Glutamatergic neuron (in vitro differentiated cells): ENCODE data around the gene GABRG3. TPM values are rescaled to one million over a fixed set of nuclear protein-coding genes. Genes with fewer than 3 reads are reported as not detected.

Source experiments
- DNase-seq: peaks from one replicate; pipeline ENCODE4 v3.0.0; 2022
- H3K27ac Mint-ChIP-seq: one replicate; pipeline ENCODE4 v1.8.0; 2020; ENCODE audit warnings: mild to moderate bottlenecking, mixed read lengths, inconsistent platforms; ENCODE audit not compliant: unreplicated experiment
- H3K27me3 Mint-ChIP-seq: one replicate; pipeline ENCODE4 v1.8.0; 2020; ENCODE audit warnings: mild to moderate bottlenecking, moderate library complexity, mixed read lengths, inconsistent platforms; ENCODE audit not compliant: unreplicated experiment
- H3K36me3 Mint-ChIP-seq: one replicate; pipeline ENCODE4 v1.8.0; 2020; ENCODE audit warnings: mild to moderate bottlenecking, mixed read lengths, inconsistent platforms; ENCODE audit not compliant: unreplicated experiment
- H3K4me1 Mint-ChIP-seq: one replicate; pipeline ENCODE4 v1.8.0; 2020; ENCODE audit warnings: mild to moderate bottlenecking, low read depth, mixed read lengths, inconsistent platforms; ENCODE audit not compliant: unreplicated experiment
- H3K4me3 Mint-ChIP-seq: one replicate; pipeline ENCODE4 v1.8.0; 2020; ENCODE audit warnings: mild to moderate bottlenecking, mixed read lengths, inconsistent platforms; ENCODE audit not compliant: unreplicated experiment
- H3K9me3 Mint-ChIP-seq: one replicate; pipeline ENCODE4 v1.8.0; 2020; ENCODE audit warnings: mild to moderate bottlenecking, moderate library complexity, mixed read lengths, inconsistent platforms; ENCODE audit not compliant: unreplicated experiment
- CTCF ChIP-seq: fragments of 200-600 bp; sonication (generic); IDR thresholded peaks from one replicate; pipeline ENCODE4 v1.5.0; 2021; ENCODE audit not compliant: partially characterized antibody, unreplicated experiment
- total RNA-seq: library from RNA; stranded (reverse); fragmentation: NEBNext Ultra II Directional; extraction: Animal tissue kit (Norgen Biotek cat#: 25700); gene quantifications from one replicate; pipeline ENCODE4 v1.2.1, GENCODE V29; 2021; ENCODE audit not compliant: unreplicated experiment

The GABRG3 gene
- total RNA-seq, 1 donor from 2014 or later = 1.3 TPM

DNA sequence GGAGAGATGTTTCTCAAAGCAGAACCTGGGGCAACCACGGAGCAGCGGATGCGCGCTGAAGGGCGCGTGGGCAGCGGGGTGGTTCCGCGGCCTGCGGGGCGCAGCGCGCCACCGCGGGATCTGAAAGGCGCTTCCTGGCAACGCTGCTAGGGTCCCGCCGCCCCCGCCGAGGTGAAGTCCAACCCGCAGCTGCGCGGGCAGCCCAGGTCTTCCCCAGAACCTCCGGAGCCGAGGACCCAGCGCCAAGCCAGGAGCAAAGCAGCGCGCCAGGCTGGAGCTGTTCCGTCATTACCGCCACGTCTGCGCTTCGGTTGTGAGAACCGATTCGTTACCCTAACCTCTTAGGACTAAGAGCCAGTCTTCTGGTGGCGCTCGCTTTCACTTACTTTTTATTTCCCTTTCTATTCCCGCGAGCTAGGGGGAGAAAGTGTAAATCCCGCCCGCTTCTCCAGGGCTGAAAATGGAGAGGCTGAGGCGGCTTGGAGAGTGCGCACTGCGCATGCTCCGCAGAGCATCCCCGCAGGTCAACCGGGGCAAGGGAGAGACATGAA, 3.2 kb upstream of the GABRG3 start:
- Mint-ChIP-seq H3K9me3 (peaks cover 2% of the 10 kb centered on the region), H3K4me1 (no peaks in the 10 kb centered on the region), H3K4me3 (peak overlapping the region; percentile 87), H3K36me3 (peaks cover 6% of the 10 kb centered on the region), H3K27ac (peak overlapping the region; percentile 72), H3K27me3 (peaks cover 23% of the 10 kb centered on the region)
- no peak for TF ChIP-seq CTCF
- DNase-seq = peak; percentile 82

DNA sequence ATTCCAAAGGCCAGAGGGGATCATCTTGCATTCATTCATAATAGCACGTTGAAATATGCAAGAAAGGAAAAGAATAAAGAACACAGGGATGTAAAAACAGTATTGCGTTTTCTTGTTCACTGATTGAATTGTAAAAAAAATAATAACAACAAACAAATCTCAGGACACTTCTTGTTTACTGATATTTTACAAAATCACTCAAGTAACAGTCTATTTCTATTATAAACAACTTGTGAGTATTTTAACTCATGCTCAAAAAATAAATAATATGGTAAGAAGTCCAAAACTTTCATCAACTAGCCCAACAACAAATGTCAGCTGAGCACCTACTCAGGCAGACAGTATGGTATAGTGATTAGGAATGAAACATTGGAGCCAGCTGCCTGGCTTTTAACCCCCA, 2.2 kb upstream of the GABRG3 start:
- peaks cover 6% of the 10 kb centered on the region for H3K36me3 Mint-ChIP-seq
- peaks cover 2% of the 10 kb centered on the region for H3K9me3 Mint-ChIP-seq
- no peak for DNase-seq
- peak overlapping the region; percentile 52 for H3K4me3 Mint-ChIP-seq
- H3K27me3 Mint-ChIP-seq = peaks cover 22% of the 10 kb centered on the region
- H3K4me1 Mint-ChIP-seq = no peaks in the 10 kb centered on the region
- no peak overlapping the region for H3K27ac Mint-ChIP-seq
- TF ChIP-seq CTCF = no peak

DNA sequence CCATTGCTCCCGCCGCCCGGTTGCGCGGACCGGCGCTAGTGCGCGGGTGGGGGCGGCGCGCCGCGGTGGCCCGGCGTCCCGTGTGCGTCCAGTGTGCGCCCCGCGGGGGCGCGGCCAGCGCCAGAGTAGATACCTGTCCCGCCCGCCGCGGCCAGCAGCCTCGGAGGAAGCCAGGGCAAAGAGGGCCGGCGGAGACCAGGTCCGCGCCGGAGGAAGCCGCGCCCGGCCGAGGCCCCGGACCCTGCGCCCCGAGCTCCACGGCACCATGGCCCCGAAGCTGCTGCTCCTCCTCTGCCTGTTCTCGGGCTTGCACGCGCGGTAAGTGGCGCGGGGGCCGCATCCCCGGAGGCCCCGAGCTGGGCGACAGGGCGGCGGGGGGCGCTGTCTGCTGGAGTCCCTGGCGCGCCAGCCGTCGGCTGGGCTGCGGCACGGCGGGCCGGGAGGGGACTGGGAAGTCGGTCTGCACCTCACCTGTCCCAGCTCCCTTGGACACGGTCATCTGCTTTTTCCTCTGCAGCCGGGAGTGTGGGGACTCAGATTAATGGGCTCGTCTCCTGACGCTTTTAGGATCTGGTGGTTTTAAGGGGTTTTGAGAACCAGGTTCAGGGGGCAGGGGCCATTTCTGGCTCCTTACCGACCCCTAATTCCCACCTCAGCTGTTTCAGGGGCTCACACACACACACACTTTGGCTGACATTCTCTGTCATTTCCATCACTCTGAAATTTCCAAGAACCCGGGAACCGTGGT, 464 bp downstream of the GABRG3 start:
- Mint-ChIP-seq H3K27me3 (peaks cover 22% of the 10 kb centered on the region), H3K4me1 (no peaks in the 10 kb centered on the region), H3K27ac (no peak overlapping the region), H3K36me3 (peaks cover 6% of the 10 kb centered on the region), H3K4me3 (peak overlapping the region; percentile 81), H3K9me3 (peaks cover 2% of the 10 kb centered on the region)
- peak; percentile 44 for DNase-seq
- TF ChIP-seq CTCF = no peak

- H3K36me3 Mint-ChIP-seq = peaks cover 6% of the 10 kb centered on the region
- DNase-seq = no peak
- H3K9me3 Mint-ChIP-seq = peaks cover 2% of the 10 kb centered on the region
- peak overlapping the region; percentile 81 for H3K4me3 Mint-ChIP-seq
- H3K4me1 Mint-ChIP-seq = no peaks in the 10 kb centered on the region
- no peak for TF ChIP-seq CTCF
- no peak overlapping the region for H3K27ac Mint-ChIP-seq
- H3K27me3 Mint-ChIP-seq = peaks cover 17% of the 10 kb centered on the region
Observed at GRCh38 chr15:26972636-26973035, 1.7 kb downstream of the GABRG3 start.

- H3K9me3 Mint-ChIP-seq = peaks cover 2% of the 10 kb centered on the region
- DNase-seq = no peak
- peaks cover 1% of the 10 kb centered on the region for H3K4me1 Mint-ChIP-seq
- peak; percentile 75 for TF ChIP-seq CTCF
- H3K4me3 Mint-ChIP-seq = no peak overlapping the region
- no peak overlapping the region for H3K27ac Mint-ChIP-seq
- peaks cover 16% of the 10 kb centered on the region for H3K27me3 Mint-ChIP-seq
- peaks cover 6% of the 10 kb centered on the region for H3K36me3 Mint-ChIP-seq
Observed at GRCh38 chr15:26974120-26974780, 3.3 kb downstream of the GABRG3 start.
